Activated CD8-positive, alpha-beta memory T cell treated with anti-CD3 and anti-CD28 coated beads for 4 hours (primary cell): ENCODE results near the gene ODAD4.

Experiments
- DNase-seq, 2 donors: peaks; one replicate each; pipeline ENCODE4 v3.0.0-alpha.2; 2020; ENCODE audit warnings: low read depth in 2 of 2

Gene ODAD4

DNA sequence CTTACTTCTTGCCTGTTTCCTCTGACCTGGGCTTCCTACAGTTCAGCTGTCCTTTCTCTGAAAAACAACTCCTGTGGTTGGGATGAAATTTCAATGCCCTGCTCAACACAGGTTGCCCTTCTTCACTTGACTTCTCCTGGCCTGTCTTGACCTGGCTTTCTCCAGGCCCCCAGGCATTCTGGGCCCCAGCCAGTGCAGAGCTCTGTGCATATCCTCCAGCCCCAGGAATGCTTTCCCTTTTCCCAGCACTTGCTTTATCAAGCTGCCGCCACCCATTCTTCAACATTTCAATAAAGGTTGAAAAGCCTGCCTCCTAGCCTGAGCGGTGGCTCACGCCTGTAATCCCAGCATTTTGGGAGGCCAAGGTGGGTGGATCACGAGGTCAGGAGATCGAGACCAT is 10.8 kb downstream of the ODAD4 start:
- no peak for DNase-seq

DNA sequence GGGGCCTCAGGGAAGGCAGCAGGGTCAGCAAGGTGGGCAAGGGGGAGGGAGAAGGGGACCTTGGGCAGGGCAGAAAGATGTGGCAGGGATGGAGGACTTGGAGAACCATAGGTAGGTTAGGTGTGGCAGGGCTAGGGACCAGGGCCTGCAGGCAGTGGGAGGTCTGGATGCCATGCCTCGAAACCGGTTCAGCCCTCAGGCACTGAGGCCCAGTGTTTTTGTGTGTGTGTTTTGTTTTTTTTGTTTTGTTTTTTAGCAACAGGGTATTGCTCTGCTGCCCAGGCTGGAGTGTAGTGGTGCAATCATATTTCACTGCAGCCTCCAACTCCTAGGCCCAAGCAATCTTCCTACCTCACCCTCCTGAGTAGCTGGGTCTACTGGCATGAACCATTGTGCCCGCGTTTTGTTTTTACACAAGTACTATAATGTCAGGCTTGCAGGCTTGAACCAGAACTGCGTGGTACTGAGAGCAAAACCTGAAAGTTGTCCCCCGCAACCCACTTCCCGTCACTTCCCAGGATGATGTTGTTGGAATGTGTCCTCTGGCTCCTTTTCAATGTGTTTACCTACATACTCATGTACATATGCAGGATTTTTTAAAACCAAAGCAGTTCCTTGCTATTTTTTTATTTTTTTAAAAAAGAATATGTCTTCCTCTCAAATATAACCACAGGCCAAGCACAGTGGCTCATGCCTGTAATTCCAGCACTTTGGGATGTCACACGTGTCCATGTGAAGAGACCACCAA is 12.4 kb downstream of the ODAD4 start:
- DNase-seq = no peak

DNA sequence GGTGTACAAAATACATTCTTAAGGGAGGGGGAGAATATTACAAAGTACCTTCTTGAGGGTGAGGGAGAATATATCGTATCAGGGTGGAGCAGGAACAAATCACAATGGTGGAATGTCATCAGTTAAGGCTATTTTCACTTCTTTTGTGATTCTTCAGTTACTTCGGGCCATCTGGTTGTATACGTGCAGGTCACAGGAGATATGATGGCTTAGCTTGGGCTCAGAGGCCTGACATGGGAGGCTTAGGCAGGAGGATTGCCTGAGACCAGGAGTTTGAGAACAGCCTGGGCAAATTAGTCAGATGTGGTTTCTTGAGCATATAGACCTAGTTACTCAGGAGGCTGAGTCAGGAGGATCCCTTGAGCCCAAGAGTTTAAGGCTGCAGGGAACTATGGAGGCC is 13.1 kb downstream of the ODAD4 start:
- DNase-seq = no peak

DNA sequence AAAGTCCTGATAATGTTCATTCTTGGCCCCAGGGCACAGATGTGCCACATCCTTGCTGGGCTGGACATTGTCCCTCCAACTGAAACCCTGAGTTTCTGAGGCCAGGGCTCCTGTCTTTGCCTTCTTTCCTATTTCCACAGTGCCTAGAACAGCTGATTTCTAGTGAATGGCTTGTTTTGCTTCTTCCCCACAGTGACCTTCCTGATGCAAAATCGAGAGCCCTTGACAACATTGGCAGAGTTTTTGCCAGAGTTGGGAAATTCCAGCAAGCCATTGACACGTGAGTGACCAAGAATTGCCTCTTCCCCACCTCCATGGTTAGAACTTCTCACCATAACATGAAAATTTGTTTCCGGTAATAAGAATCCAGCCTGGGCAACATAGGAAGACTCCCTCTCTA is 14.5 kb downstream of the ODAD4 start:
- no peak for DNase-seq

DNA sequence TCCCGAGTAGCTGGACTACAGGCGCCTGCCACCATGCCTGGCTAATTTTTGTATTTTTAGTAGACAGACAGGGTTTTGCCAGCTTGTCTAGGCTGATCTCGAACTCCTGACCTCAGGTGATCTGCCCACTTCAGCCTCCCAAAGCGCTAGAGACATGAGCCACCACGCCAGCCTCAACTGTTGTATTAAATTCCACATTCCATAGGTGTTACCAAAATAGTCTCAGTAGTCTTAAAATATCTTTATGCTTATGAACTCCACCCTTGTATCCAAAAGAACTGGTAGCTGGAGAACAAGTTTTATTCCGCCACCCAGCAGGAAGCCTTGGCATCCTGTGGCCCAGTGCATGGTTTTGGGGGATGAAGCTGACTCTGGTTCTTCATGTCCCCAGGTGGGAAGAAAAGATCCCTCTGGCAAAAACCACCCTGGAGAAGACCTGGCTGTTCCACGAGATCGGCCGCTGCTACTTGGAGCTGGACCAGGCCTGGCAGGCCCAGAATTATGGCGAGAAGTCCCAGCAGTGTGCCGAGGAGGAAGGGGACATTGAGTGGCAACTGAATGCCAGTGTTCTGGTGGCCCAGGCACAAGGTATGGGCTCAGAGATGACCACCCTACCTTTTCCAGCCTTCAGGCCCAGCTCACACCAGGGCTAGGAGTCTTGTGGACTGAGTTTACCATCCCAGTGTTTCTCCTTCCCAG is 18.5 kb downstream of the ODAD4 start:
- DNase-seq = no peak

DNA sequence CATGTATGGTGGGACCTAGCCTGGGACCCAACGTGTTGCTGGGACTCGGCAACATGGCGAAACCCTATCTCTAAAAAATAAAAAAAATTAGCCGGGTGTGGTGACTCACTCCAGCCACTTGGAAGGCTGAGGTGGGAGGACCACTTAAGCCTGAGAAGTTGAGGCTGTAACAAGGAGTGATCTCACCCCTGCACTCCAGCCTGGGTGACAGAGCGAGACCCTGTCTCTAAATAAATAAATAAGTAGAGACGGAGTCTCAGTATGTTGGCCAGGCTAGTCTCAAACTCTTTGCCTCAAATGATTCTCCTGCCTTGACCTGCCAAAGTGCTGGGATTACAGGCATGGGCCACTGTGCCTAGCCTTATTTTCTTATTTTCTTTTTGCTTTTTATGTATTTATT is 26.1 kb downstream of the ODAD4 start:
- no peak for DNase-seq

DNA sequence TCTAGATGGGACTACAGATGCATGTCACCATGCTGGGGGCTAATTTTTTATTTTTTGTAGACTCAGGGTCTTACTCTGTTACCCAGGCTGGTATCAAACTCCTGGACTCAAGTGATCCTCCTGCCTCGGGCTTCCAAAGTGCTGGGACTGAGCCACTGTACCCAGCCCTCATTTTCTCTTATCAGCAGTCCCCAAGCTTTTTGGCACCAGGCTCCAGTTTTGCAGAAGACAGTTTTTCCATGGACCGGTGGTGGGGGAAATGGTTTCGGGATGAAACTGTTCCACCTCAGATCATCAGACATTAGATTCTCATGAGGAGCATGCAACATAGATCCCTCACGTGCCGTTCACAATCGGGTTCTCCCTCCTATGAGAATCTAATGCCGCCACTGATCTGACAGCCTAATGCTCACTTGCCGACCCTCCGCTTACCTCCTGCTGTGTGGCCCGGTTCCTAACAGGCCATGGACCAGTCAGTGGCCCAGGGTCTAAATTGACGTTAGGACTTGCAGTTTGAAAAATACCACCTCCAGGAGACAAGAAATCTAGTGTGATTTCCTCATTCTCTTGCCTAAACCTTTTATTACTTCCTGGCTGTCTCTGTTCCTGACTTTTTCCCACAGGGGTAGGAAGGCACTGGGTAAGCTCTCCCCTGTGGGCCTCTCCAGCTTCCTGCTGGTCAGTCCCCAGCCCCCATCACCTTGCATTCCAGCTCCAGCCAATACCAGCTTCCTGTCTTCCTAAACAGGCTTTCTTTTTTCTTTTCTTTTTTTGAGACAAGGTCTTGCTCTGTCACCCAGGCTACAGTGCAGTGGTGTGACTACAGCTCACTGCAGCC is 26.8 kb downstream of the ODAD4 start:
- DNase-seq = no peak

DNA sequence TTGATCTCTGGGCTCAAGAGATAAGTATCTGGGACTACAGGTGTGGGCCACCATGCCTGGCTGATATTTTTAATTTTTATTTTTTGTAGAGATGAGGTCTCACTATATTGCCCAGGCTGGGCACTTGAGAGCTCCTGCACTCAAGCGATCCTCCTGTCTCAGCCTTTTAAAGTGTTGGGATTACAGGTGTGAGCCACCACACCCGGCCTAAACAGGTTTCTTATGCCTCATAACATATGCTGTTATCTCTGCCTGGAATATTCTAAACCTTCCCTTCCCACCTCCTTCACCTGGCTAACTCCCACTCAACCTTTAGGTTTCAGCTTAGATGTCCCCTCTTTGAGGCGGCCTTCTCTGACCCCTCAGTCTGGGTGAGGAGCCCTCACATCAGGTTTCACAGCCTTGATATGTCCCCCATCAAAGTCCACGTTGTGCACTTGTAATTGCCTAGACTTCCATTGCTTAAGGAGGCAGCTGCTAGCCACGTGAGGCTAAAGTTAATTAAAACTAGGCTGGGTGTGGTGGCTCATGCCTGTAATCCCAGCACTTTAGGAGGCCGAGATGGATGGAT is 27.5 kb downstream of the ODAD4 start:
- DNase-seq = no peak

DNA sequence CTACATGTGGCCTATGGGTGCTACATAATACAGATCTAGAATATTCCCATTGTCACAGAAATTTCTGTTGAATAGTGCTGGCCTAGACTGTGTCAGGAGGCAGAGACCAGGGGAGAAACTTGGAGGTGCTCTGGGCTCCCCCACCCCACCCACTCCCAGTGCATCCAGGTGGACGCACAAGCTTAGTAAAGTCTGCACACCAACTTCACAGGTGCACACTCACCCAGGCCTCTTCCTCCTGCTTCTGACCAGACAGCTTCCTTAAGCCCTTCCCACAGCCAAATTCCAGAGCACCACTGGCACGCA is 28.6 kb downstream of the ODAD4 start:
- no peak for DNase-seq

DNA sequence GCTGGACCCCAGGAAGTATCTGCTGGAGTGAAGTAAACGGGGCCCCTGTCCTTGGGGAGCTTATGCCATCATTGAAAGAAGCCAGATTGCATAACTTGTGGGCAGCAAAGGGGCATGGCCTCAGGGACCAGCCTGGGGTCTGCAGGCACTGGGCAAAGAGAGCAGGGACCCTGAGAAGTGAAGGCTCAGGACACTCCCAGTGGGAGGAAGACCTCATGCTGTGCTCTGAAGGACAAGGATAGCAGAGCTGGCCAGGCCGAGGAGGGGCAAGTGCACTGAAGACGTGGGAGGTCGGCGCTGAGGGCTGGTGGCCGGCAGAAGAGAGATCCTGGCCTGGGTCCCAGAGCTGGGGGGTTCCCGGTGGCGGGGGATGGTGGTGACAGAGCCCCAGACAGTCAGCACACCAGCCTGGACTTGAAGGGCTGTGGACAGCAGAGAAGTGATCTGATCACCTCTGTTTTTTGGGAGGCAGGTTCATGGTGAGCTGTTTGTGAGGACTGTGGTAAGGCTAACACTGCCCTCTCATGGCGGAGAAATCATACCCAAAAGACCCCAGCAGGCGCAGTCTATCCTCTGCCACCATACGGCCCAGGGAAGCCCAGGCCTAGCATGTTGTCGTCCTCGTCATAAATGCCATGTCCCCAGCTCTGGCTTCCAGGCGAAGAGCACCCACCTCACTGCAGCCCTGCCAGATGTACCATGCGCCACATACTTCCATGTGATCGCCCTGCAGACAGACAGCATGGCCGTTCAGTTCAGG is 29.1 kb downstream of the ODAD4 start:
- no peak for DNase-seq

DNA sequence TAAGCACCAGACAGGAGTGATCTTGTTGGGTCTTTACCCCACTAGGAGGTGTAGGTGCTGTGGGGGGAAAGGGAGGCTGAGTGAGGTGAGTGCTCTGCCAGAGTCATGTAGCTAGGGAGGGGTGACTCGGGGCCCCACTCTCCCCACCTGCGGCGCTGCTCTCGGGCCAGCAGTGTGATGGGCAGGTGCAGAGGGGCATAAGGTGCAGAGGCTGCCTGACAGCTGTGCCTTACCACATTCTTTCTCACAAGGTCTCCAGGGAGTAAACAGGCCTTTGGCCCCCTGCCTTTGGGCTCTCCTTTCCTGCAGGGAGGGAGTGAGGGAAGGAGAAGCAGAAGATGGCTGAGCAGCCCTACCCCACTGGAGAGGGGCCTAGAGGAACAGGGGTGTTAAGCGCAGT is 31.7 kb downstream of the ODAD4 start:
- no peak for DNase-seq

DNA sequence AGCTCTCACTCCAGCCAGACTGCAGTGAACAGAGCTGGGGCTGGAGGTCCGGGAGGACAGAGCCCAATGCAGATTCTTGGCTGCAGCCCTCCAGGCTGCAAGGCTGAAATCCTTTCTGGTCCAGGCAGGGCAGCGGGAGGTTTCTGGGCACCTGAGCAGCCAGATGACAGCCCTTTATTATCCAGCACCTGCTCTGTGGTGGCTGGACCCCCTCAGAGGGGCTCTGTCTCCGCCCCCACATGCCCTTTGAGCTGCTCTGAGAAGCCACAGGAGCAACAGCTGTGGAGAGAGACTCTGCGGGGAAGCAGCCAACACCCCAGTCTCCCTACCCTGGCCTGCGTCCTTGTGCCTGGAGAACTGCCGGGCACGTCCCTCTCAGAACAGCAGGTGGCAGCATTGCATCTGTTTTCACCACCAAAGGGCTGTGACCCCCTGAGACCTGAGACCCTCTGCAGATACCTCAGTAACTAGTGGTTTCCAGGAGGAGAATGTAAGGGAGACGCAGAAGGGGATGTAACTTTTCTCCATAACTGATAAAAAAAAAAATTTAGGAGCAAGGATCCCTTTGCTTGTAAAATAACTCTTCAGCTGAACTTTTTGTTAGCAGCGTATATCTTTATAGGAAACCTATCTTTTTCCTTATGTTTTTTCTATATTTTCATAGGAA is 32.5 kb downstream of the ODAD4 start:
- DNase-seq = peak; percentile 35 to 48

DNA sequence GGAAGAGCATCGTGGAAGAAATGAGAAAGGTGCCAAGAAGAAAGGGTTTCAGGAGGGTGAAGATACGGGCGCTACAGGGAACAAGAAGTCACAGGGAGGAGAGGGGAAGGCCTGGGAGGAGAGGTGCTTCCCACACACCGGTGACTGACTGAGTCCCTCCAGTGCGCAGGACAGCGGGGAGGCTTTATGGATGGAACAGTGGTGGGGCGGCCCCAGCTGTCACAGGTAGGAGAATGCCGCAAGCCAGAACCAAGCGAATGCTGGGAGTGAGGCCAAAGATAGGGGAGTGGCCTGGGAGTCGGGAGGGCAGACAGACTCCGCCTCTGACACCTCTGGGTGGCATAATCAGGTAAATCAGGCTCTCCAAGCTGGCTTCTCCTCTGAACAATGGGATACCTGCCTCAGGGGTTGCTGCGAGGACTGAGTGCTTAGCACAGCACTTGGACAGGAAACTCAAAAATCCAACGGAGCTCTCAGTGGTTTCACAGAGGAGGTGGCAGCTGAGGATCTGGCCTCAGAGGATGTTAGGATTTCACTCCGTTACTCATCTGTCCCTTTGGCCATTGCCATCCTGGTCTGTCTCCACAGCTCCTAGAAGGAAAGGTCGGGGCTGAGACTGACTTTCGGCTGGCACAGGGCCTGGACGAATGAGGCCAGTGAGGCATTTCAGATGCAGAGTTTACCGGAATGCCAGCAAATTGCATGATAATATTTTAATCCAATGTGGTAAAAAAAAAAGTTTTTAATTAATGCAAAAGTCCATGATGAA is 35.5 kb downstream of the ODAD4 start:
- peak; percentile 22 to 30 for DNase-seq

DNA sequence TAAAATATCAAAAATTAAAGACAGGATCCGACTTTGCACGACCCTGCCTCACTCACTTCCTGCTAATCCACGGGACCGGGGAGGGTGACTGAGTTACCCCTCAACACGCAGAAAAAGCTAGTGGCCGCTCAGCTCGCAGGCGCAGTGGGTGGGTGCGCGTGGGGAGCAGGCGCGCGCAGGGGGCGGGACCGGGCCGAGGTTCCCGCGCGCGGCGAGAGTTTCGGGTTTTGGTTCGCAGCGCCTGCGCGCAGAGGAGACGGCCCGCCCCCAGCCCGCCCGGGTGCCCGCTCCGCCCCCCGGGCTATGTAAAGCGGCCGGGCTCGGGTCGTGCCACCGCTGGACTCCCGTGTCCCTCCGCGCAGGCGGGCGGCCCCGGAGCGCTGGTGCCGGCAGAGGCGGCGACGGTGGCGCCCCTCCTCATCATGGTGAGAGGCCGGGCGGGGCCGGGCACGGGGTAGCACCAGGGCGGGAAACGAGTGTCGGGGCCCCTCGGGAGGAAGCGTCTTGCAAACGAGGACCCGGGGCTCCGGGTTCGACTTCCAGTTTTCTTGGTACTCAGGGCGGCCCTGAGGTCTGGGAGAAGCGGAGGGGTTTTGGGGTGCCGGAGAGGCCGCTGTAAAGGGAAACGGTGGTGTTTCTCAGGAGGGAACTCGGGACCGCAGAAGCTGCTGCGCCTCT is 36.2 kb downstream of the ODAD4 start, which contains the start of gene CNP:
CNP (plus strand) TSS at position 333 of the 678 bp plus-strand sequence; CDS start at position 423, 90 bp downstream.
- peak; percentile 83 to 85 for DNase-seq

DNA sequence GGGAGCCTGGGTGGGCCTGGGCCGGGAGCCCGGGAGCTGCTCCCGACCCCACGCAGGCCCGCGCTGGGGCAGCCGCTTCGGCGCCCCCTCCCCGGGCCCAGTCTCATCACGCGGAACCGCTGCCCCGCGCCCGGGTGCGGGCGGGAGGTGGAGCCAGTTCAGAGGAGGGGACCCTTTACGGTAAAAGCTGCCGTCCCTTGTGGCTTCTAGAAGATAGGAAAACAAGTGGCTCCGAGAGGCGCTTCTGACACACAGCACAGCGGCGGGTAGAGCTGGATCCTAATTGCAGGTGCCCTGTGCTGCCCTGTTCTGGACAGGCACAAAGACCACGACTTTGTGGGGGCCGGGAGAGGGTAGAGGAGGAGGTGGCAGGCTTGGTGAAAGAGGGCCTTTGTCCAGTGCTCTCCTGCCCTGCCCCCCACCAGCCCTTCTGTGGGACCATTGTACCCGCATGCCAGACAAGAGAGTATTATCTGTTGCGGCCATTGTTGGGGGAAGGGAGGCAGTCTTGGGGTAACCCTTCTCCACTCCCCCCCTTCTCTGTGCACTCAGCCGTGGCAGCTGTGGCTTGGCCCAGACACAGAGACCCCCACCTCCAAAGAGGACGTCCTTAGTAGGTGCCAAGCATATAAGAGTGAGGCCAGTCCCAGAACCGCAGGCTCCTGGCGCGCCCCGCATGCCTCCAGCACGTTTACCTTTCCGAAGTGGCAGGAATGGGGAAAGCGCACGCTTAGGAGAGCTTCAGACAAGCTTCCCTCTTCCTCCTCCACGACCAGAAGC is 36.9 kb downstream of the ODAD4 start:
- DNase-seq = no peak

DNA sequence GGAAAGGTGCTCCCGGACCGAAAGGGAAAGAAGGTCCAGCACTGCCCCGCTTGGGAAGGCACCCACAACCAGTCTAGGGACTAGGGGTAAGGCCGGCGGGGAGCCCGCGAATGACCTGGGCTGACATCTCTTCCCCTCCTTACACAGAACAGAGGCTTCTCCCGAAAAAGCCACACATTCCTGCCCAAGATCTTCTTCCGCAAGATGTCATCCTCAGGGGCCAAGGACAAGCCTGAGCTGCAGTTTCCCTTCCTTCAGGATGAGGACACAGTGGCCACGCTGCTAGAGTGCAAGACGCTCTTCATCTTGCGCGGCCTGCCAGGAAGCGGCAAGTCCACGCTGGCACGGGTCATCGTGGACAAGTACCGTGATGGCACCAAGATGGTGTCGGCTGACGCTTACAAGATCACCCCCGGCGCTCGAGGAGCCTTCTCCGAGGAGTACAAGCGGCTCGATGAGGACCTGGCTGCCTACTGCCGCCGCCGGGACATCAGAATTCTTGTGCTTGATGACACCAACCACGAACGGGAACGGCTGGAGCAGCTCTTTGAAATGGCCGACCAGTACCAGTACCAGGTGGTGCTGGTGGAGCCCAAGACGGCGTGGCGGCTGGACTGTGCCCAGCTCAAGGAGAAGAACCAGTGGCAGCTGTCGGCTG is 37.6 kb downstream of the ODAD4 start:
- DNase-seq = no peak

DNA sequence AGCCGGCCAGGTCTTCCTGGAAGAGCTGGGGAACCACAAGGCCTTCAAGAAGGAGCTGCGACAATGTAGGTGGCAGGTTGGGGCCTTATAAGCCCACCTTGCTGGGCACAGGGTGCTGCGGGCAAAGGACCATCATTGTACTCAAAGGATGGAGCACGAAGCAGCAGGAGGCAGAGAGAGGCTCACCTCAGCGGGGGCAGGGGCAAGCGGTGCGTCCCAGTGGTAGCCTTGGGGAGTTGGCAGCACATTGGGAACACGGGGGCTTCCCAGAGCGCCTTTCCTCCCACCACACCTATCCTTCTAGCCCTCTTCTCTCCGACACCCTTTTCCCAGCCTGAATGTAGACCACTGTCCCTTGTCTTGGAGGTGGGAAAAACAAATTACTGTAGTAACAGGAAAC is 38.3 kb downstream of the ODAD4 start:
- no peak for DNase-seq

DNA sequence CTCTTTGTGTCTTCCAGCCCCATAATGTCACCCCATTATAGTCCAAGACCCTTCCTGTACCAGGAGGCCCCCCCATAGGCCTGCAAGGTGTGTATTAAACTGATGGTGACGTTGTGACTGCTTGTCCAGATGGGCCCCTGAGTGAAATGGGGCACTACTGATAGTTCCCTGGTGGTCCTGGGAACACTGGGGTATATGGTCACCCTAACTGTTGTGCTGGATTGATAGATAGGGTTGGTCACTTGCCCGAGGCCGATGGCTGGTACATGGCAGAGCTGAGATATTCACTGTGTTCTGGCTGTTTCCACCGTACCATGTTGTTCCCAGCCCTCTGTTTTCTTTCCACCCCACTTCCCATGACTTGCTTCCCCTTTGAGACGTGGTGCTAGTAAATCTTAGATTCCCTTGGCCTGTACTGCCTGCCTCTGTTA is 40.5 kb downstream of the ODAD4 start:
- DNase-seq = no peak
